Endothelial cell of umbilical vein (primary cell): ENCODE data around the gene CNIH4.

Experiments used
- CTCF ChIP-seq, 2 donors: IDR thresholded peaks; 1 replicate in 1 of 2; 2 replicates in 1 of 2; pipeline ENCODE4 v1.5.1; 2011; ENCODE audit warnings: low read length in 2 of 2, mild to moderate bottlenecking in 2 of 2, moderate library complexity in 2 of 2, control low read depth in 1 of 2, inconsistent platforms in 1 of 2, low read depth in 1 of 2; ENCODE audit not compliant: insufficient read depth in 1 of 2; ENCODE audit errors: extremely low read depth in 1 of 2
- EZH2 ChIP-seq: IDR thresholded peaks from 2 replicates; pipeline ENCODE4 v1.6.1; 2012; ENCODE audit warnings: borderline replicate concordance, low read depth, mild to moderate bottlenecking, moderate library complexity, low read length, inconsistent platforms; ENCODE audit not compliant: severe bottlenecking
- MAX ChIP-seq: IDR thresholded peaks from 2 replicates; pipeline ENCODE4 v1.6.1; 2011; ENCODE audit not compliant: insufficient read depth, insufficient read length
- POLR2A ChIP-seq: IDR thresholded peaks from 2 replicates; pipeline ENCODE4 v1.6.1; 2012; ENCODE audit warnings: low read depth, mild to moderate bottlenecking, control low read depth, low read length
- POLR2AphosphoS5 ChIP-seq: IDR thresholded peaks from 2 replicates; pipeline ENCODE4 v1.6.1; 2012; ENCODE audit warnings: low read depth, mild to moderate bottlenecking, control low read depth, low read length, moderate library complexity; ENCODE audit not compliant: insufficient read depth

- TF ChIP-seq CTCF (IDR thresholded peaks at IDR 0.05; ENCODE audit: extremely low read depth in 1 of 2, insufficient read depth in 1 of 2, low read depth in 1 of 2, low read length in 2 of 2) (no peak), EZH2 (no peak), POLR2A (no peak), MAX (no peak), POLR2AphosphoS5 (no peak)
Observed at GRCh38 chr1:224378855-224379631, 22.4 kb downstream of the CNIH4 start.
